HPDE6-E6E7 (cell line): ENCODE data around the gene GPR52.
A peak's percentile ranks its signal among the peaks of the same experiment; 100 is the strongest.
"Not testable (repeated sequence)": the region's sequence is repeated elsewhere in the genome, so short reads cannot be mapped to it uniquely, and the experiment has no call there.

Experiments used
- DNase-seq: peaks from one replicate; pipeline ENCODE4 v3.0.0; 2011; ENCODE audit warnings: missing footprints; ENCODE audit errors: extremely low spot score

GPR52 gene

GRCh38 chr1:174447866-174448530 is at the start of gene GPR52:
Gene GPR52, plus strand, starts transcription at chr1:174447964. Its CDS starts 148 bp downstream, at chr1:174448112.
- no peak for DNase-seq

DNA sequence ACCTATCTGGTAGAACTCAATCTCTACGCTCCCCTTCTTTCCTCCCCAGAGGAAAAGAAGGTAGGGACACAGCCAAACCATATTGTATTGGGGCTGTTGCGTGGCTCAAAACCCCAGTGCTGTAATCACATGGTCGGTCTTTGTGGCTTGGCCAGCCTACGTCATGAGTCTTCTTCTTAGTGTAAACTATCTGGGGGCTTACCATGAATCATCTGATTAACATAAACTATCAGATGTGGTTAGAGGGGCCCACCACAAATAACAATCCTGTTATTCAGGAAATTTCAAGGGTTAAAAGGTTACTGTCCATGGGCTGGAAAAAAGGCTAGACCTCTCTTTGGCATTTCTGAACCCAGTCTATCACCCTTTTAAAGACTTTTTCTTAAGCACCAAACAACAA is 49.5 kb upstream of the GPR52 start:
- no peak for DNase-seq

GRCh38 chr1:174399211-174399610 is 48.6 kb upstream of the GPR52 start:
- DNase-seq, result no peak

DNA sequence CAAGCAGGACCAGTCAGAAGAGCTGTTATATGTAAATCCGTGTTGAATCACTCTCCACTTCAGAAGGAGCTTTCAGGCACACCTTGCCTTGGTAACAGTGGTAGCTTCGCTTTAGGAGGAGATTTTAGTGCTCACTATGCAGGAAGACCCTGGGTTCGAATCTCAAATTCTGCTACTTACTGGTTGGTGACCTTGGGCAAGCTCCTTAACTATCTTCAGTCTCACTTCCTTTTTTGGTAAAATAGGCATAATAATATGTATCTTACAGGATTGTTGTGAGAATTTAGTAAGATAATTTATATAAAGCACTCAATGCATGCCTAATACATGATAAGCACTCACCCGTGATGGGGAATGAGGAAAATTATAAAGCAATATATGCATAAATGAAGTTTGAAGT is 46.7 kb upstream of the GPR52 start:
- no peak for DNase-seq

DNA sequence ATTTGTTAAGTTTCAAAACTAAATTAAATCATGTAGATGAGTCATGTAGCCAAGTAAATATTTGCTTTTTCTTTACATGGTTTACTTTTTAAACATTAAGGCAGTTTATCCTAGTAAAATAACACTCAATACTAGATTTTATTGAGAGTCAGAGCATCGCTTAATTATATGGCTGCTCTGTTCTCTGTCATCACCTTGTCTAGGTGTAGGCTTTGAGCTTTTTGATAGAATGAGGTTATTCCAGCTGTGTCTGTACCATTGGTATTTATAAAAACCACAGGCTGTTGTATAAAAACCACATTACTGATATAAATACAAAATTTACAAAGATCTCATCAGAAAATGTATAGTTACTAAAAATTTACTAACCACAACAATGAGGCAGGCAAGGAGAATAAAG is 42.5 kb upstream of the GPR52 start:
- DNase-seq, result no peak

DNA sequence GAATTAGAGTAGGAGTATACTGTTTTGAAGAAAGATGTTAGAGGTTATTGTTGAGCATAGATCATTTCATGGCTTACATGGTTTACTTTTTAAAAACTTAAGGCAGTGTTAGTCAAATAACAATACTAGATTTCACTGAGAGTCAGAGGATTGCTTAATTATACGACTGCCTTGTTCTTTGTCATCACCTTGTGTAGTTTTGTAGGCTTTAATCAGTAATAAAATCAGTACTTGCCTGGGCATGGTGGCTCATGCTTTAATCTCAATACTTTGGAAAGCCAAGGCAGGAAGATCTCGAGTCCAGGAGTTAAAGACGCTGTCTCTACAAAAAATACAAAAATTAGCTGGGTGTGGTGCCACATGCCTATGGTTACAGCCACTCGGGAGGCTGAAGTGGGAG is 41.3 kb upstream of the GPR52 start:
- DNase-seq, result no peak

- no peak for DNase-seq
Measured at GRCh38 chr1:174407665-174408064, 40.1 kb upstream of the GPR52 start.

DNA sequence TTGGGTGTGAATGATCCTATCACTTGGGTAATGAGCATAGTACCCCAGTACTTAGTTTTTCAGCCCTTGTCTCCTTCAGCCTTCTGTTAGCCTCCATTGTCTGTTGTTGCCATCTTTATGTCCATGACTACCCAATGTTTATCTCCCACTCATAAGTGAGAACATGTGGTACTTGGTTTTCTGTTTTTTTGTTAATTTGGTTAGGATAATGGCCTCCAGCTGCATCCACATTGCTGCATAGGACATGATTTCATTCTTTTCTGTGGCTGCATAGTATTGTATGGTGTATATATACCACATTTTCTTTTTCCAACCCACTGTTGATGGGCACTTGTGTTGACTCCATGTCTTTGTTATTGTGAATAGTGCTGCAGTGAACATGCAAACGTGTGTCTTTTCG is 39.6 kb upstream of the GPR52 start:
- no peak for DNase-seq

DNA sequence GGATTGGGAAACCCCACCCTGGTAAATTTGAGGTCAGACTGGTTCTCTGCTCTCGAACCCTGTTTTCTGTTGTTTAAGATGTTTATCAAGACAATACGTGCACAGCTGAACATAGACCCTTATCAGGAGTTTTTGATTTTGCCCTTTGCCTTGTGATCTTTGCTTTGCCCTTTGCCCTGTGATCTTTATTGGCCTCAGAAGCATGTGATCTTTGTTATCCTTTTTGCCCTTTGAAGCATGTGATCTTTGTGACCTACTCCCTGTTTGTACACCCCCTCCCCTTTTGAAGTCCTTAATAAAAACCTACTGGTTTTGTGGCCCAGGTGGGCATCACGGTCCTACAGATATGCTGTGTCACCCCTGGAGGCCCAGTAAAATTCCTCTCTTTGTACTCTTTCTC is 38.0 kb upstream of the GPR52 start:
- DNase-seq, result not testable (repeated sequence)

- no peak for DNase-seq
Measured at GRCh38 chr1:174413632-174414031, 34.1 kb upstream of the GPR52 start.

DNA sequence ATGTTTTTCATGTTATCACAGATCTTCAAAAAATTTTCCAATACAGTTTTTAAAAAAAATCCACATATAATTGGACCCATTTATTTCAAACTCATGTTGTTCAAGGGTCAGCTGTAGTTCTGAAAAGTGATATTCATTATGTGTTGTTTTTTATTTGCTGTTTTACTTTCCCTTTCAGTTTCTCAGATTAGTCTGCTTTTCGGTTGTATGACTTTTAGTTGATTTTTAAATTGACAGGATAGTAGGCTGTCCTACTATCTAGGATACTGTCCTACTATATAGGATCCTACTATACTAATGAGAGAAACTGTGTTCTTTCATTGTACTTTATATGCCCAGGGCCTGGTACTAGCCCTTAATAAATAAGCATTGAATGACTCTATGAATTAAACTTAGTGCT is 33.6 kb upstream of the GPR52 start:
- DNase-seq, result no peak

GRCh38 chr1:174415506-174415905 is 32.3 kb upstream of the GPR52 start:
- no peak for DNase-seq

GRCh38 chr1:174417921-174418320 is 29.8 kb upstream of the GPR52 start:
- DNase-seq, result no peak

DNA sequence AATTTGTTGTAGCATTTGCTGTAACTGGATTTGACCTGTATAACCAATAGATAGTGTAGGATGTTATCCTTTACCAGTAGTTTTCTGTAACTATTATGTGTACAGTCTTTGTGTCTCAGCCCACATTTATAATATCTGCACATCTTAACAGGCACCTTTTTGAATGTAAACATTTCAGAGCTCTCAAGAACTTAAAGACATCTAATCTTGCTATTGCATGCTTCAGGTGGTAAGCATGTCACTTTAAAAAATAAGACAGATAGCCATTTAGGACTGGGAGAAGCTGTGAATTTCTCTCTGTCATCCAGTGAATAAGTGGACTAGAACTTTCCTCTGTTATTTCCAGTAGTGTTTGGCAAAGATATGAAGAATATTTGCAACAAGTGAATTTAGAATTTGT is 22.6 kb upstream of the GPR52 start:
- DNase-seq, result no peak

DNA sequence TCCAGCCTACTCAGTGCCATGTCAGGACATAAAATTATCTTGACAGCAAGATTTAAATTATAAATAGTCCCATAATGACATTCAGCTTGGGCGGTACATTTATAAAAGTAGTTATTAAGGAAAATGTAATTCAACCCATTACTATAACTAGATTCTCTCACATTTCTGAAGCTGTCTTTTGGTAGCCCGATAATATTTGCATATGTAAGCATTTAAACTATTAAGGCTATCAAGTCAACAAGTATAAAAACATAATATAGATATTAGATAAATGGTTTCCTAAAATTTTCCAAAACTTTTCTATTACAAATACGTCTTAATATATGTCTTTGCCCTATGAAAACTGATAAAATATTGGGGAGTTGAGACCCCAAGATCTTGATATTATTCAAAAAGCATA is 21.6 kb upstream of the GPR52 start:
- DNase-seq, result no peak

GRCh38 chr1:174428033-174428432 is 19.7 kb upstream of the GPR52 start:
- no peak for DNase-seq

GRCh38 chr1:174428739-174429138 is 19.0 kb upstream of the GPR52 start:
- no peak for DNase-seq

GRCh38 chr1:174433451-174433850 is 14.3 kb upstream of the GPR52 start:
- DNase-seq, result peak; percentile 3

DNA sequence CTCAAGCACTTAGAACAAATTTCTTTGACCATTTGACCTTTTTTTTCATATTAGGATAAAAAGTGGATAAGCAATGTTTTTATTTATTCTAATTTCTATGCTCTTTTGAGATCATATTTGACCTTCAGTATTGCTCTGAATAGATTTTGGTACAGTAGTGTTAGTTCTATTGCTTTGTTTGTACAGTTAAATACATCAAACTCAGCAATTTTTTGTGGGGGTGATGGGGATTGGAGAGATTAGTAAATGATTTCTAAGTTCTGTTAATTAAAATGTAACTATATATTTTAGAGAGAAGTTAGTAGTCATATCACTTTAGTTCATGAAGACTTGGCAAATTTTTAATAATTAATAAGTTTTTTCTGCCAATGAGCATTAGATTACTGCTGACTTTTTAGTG is 2.4 kb upstream of the GPR52 start:
- DNase-seq, result no peak

- DNase-seq, result no peak
Measured at GRCh38 chr1:174445817-174446216, 1.9 kb upstream of the GPR52 start.

DNA sequence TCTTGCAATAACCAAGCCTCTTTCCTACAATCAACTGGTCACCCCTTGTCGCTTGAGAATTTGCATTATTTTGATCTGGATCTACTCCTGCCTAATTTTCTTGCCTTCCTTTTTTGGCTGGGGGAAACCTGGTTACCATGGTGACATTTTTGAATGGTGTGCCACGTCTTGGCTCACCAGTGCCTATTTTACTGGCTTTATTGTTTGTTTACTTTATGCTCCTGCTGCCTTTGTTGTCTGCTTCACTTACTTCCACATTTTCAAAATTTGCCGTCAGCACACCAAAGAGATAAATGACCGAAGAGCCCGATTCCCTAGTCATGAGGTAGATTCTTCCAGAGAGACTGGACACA is 743 bp downstream of the GPR52 start:
- DNase-seq, result no peak

DNA sequence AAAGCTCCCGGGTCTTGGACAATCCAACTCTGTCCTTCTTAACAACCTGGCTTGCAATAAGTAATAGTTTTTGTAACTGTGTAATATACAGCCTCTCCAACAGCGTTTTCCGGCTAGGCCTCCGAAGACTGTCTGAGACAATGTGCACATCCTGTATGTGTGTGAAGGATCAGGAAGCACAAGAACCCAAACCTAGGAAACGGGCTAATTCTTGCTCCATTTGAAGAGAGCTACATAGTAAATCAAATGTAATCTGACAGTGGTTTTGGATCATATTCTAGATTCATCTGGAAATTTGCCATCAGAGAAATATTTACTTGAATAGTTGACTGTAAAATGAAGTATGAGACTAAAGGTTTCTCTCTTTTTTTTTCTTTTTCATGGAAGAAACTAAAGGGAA is 1.2 kb downstream of the GPR52 start:
- DNase-seq, result no peak

GRCh38 chr1:174451408-174451807 is 3.6 kb downstream of the GPR52 start:
- no peak for DNase-seq

DNA sequence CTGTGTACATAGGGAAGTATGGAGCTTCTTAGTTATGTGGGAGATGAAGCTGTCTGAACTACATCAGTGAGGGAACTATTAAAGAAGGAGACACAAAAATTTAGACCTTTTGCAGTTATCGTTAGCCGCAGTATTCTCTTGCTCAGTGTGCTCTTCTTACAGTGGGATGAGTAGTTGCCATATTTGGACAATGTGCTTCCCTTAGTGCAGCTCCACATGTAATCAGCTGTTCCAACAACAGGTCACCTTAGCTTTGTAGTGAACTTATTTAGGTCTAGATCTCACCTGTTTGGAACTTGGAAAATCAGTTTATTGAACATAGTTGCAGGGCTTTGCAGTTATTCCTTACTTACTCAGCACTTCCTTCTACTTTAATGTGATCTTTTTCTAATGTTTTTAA is 18.1 kb downstream of the GPR52 start:
- DNase-seq, result no peak
